ENCODE measurements around the gene PCSK7. TPM values are rescaled to one million over a fixed set of nuclear protein-coding genes. Genes with fewer than 3 reads are reported as not detected.

Gene PCSK7
- total RNA-seq, 1 experiment from 2014 or later, result 132 TPM

DNA sequence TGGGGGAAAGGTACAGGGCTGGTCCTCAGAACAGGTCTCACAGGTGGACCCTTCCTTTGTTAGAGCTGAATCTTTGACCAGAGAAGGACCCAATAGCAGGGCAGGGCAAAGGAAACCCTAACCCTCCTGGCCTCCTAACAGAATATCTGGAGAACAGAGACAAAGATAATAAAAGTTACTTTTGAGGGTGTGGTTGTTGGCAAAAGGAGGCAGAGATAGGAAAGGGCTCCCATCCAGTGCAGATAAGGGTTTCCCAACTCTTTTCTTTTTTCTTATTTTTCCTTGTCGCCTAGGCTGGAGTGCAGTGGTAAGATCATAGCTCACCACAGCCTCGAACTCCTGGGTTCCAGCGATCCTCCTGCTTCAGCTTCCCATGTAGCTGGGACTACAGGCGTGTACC is 11.9 kb downstream of the PCSK7 start:
- H3K27me3 ChIP-seq (replicated peaks; ENCODE audit: control insufficient read depth, insufficient read depth, low read length), result no peaks in the 10 kb centered on the region
- Mint-ChIP-seq H3K36me3 (ENCODE audit: insufficient read depth, unreplicated experiment) (peaks cover 78% of the 10 kb centered on the region), H3K9me3 (ENCODE audit: unreplicated experiment) (no peaks in the 10 kb centered on the region), H3K4me3 (ENCODE audit: unreplicated experiment) (no peak overlapping the region), H3K4me1 (ENCODE audit: low read depth, unreplicated experiment) (peaks cover 36% of the 10 kb centered on the region), H3K27me3 (ENCODE audit: insufficient read depth, unreplicated experiment) (no peaks in the 10 kb centered on the region), H3K27ac (ENCODE audit: unreplicated experiment) (peak overlapping the region; percentile 23)
- intact Hi-C loops (cut with micrococcal nuclease; ENCODE audit: unreplicated experiment), result no loop called here
- peaks cover 46% of the 10 kb centered on the region for H3K4me1 ChIP-seq
- H3K9me3 ChIP-seq, result no peaks in the 10 kb centered on the region
- no peak overlapping the region for H3K4me3 ChIP-seq (ENCODE audit: low read depth, low read length)
- no peak for DNase-seq
- peaks cover 14% of the 10 kb centered on the region for H3K36me3 ChIP-seq (ENCODE audit: control insufficient read depth, insufficient read depth, low read length)
- POLR2A ChIA-PET, result interaction anchor here (0.6 kb wide), 1 partner anchor 76 kb away, joined by 4 read pairs; no protein-coding TSS in a partner anchor
- TF ChIP-seq, protein P1, sequence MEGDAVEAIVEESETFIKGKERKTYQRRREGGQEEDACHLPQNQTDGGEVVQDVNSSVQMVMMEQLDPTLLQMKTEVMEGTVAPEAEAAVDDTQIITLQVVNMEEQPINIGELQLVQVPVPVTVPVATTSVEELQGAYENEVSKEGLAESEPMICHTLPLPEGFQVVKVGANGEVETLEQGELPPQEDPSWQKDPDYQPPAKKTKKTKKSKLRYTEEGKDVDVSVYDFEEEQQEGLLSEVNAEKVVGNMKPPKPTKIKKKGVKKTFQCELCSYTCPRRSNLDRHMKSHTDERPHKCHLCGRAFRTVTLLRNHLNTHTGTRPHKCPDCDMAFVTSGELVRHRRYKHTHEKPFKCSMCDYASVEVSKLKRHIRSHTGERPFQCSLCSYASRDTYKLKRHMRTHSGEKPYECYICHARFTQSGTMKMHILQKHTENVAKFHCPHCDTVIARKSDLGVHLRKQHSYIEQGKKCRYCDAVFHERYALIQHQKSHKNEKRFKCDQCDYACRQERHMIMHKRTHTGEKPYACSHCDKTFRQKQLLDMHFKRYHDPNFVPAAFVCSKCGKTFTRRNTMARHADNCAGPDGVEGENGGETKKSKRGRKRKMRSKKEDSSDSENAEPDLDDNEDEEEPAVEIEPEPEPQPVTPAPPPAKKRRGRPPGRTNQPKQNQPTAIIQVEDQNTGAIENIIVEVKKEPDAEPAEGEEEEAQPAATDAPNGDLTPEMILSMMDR (IDR thresholded peaks at IDR 0.05; ENCODE audit: insufficient read depth in 1 of 2, low read depth in 1 of 2, low read length in 1 of 2, severe bottlenecking in 1 of 2, unreplicated experiment in 1 of 2), result no peak
- BruUV-seq (replicated peaks), result no TSS peak
- CTCF ChIA-PET, result no interaction called here

DNA sequence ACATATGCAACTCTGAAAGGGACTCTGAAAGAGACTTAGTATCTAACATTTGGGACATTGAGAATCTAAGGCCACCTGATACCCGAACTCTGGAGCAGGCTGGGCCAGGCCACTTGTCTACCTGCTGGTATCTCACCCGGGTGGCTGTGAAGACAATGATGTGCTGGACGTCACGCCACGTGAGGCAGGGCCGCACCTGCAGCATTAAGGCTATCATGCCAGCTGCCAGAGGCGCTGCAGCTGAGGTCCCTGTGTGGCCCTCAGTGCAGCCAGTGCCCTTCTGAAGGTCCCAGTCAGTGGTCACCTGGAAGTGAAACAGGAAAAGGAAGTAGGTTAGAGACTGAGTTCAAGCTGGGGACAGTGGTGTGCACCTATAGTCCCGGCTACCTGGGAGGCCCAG is 12.4 kb downstream of the PCSK7 start:
- ChIA-PET CTCF (no interaction called here), POLR2A (no interaction called here)
- DNase-seq, result no peak
- Histone ChIP-seq H3K4me1 (peaks cover 41% of the 10 kb centered on the region), H3K4me3 (ENCODE audit: low read depth, low read length) (no peak overlapping the region), H3K27me3 (replicated peaks; ENCODE audit: control insufficient read depth, insufficient read depth, low read length) (no peaks in the 10 kb centered on the region), H3K36me3 (ENCODE audit: control insufficient read depth, insufficient read depth, low read length) (peaks cover 16% of the 10 kb centered on the region), H3K9me3 (no peaks in the 10 kb centered on the region)
- TF ChIP-seq, protein P1 (IDR thresholded peaks at IDR 0.05; ENCODE audit: insufficient read depth in 1 of 2, low read depth in 1 of 2, low read length in 1 of 2, severe bottlenecking in 1 of 2, unreplicated experiment in 1 of 2), result no peak
- Mint-ChIP-seq H3K27me3 (ENCODE audit: insufficient read depth, unreplicated experiment) (no peaks in the 10 kb centered on the region), H3K36me3 (ENCODE audit: insufficient read depth, unreplicated experiment) (peaks cover 74% of the 10 kb centered on the region), H3K4me3 (ENCODE audit: unreplicated experiment) (no peak overlapping the region), H3K9me3 (ENCODE audit: unreplicated experiment) (no peaks in the 10 kb centered on the region), H3K4me1 (ENCODE audit: low read depth, unreplicated experiment) (peaks cover 31% of the 10 kb centered on the region), H3K27ac (ENCODE audit: unreplicated experiment) (peak overlapping the region; percentile 23)
- no TSS peak for BruUV-seq (replicated peaks)
- intact Hi-C loops (cut with micrococcal nuclease; ENCODE audit: unreplicated experiment), result no loop called here

DNA sequence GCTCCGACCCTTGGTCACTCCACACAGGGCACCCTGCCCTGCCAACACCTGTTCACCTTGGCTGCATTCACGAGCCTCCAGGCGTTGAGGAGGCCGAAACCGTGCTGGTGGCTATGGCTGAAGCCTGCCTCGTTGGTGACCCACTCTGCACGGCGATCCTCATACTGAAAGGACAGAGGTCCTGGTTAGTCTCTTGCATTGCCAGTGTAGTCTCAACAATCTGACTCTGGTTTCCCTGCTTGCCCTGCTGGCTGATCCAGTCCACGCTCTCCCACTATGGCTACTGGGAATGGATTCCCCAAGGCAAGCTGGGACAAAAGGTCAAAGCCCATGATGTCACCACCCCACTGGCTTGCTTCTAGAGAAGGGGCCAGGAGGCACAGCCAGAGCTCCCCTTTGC is 12.9 kb downstream of the PCSK7 start:
- Mint-ChIP-seq H3K36me3 (ENCODE audit: insufficient read depth, unreplicated experiment) (peaks cover 74% of the 10 kb centered on the region), H3K4me1 (ENCODE audit: low read depth, unreplicated experiment) (peaks cover 26% of the 10 kb centered on the region), H3K9me3 (ENCODE audit: unreplicated experiment) (no peaks in the 10 kb centered on the region), H3K27ac (ENCODE audit: unreplicated experiment) (no peak overlapping the region), H3K27me3 (ENCODE audit: insufficient read depth, unreplicated experiment) (no peaks in the 10 kb centered on the region), H3K4me3 (ENCODE audit: unreplicated experiment) (no peak overlapping the region)
- TF ChIP-seq, protein P1 (IDR thresholded peaks at IDR 0.05; ENCODE audit: insufficient read depth in 1 of 2, low read depth in 1 of 2, low read length in 1 of 2, severe bottlenecking in 1 of 2, unreplicated experiment in 1 of 2), result no peak
- CTCF ChIA-PET, result no interaction called here
- H3K27me3 ChIP-seq (replicated peaks; ENCODE audit: control insufficient read depth, insufficient read depth, low read length), result no peaks in the 10 kb centered on the region
- H3K4me1 ChIP-seq, result peaks cover 36% of the 10 kb centered on the region
- H3K4me3 ChIP-seq (ENCODE audit: low read depth, low read length), result no peak overlapping the region
- intact Hi-C loops (cut with micrococcal nuclease; ENCODE audit: unreplicated experiment), result no loop called here
- POLR2A ChIA-PET, result no interaction called here
- H3K36me3 ChIP-seq (ENCODE audit: control insufficient read depth, insufficient read depth, low read length), result peaks cover 16% of the 10 kb centered on the region
- no TSS peak for BruUV-seq (replicated peaks)
- H3K9me3 ChIP-seq, result no peaks in the 10 kb centered on the region
- no peak for DNase-seq

Data from Caco-2 (cell line).